HCT116 (cell line): ENCODE results near the gene CC2D1A. TPM values are rescaled to one million over a fixed set of nuclear protein-coding genes. Genes with fewer than 3 reads are reported as not detected.

ENCODE experiments used
- ATAC-seq: fragments of 200-7000 bp; cut with Tn5 transposase; 2 replicates; pipeline ENCODE4 v1.9.1; 2020; ENCODE audit warnings: mild to moderate bottlenecking, moderate library complexity
- BruUV-seq: library from RNA; stranded (reverse); fragments of 400-500 nt; replicated peaks from 2 replicates; lab custom pipeline; 2021; lab: Mats Ljungman, UMichigan
- CTCF ChIA-PET: fragments of 300-600 bp; sonication (Branson Sonifier 250); formaldehyde crosslinking; loops from one replicate; lab custom pipeline; 2021; ENCODE audit warnings: antibody characterized with exemption; lab: Charles Lee
- POLR2A ChIA-PET: fragments of 300-600, 350-600 bp; sonication (Branson Sonifier 250); formaldehyde crosslinking; loops from one replicate; lab custom pipeline; 2021; ENCODE audit warnings: antibody characterized with exemption; lab: Charles Lee
- RAD21 ChIA-PET, 2 experiments: fragments of 300-600 bp; sonication (Branson Sonifier 250); formaldehyde crosslinking; loops; one replicate each; lab custom pipeline; 2023; ENCODE audit warnings: low total read pairs in 2 of 2; ENCODE audit not compliant: uncharacterized antibody in 2 of 2, unreplicated experiment in 2 of 2, low non-redundant PET in 1 of 2; lab: Charles Lee
- DNase-seq: peaks from one replicate; pipeline ENCODE4 v3.0.0-alpha.2; 2010; ENCODE audit warnings: low read depth, low spot score
- H2AFZ ChIP-seq: fragments of 200-600 bp; shearing (Covaris generic), sonication (generic); 2 replicates; pipeline ENCODE4 v1.6.1; 2017; ENCODE audit warnings: low read depth, mixed run types, mixed read lengths, antibody characterized with exemption, low read length; ENCODE audit not compliant: poor library complexity, severe bottlenecking
- H3K27ac ChIP-seq: 2 replicates; pipeline ENCODE4 v1.5.1; 2012; ENCODE audit warnings: low read depth, low read length
- H3K27me3 ChIP-seq: fragments of 200-600 bp; sonication (generic); 2 replicates; pipeline ENCODE4 v1.6.1; 2016; ENCODE audit warnings: mixed run types, low read length, mixed read lengths; ENCODE audit not compliant: insufficient read depth
- H3K36me3 ChIP-seq, 2 experiments: fragments of 200-500 bp in 1 of 2; fragments of 200-600 bp in 1 of 2; sonication (Bioruptor generic) in 1 of 2; sonication (generic) in 1 of 2; 2 replicates each; pipeline versions ENCODE4 v1.5.1 to v1.6.1; 2014 to 2016; ENCODE audit warnings: low read length in 2 of 2, inconsistent platforms in 1 of 2, mixed read lengths in 1 of 2, mixed run types in 1 of 2; ENCODE audit not compliant: insufficient read depth in 2 of 2, control insufficient read depth in 1 of 2
- H3K4me1 ChIP-seq, 2 experiments: fragments of 200-600 bp in 1 of 2; sonication (generic) in 1 of 2; 2 replicates each; pipeline versions ENCODE4 v1.5.1 to v1.6.1; 2012 to 2017; ENCODE audit warnings: low read length in 2 of 2, inconsistent platforms in 1 of 2, mild to moderate bottlenecking in 1 of 2, mixed read lengths in 1 of 2, mixed run types in 1 of 2, moderate library complexity in 1 of 2; ENCODE audit not compliant: insufficient read depth in 2 of 2, control insufficient read depth in 1 of 2
- H3K4me2 ChIP-seq: fragments of 200-600 bp; sonication (generic); 2 replicates; pipeline ENCODE4 v1.6.1; 2017; ENCODE audit warnings: mixed run types, low read length, mixed read lengths
- H3K4me3 ChIP-seq, 2 experiments: fragments of 200-600 bp in 1 of 2; sonication (generic) in 1 of 2; replicated peaks in 1 of 2; 2 replicates each; pipeline ENCODE4 v1.5.1; 2011 to 2016; ENCODE audit warnings: low read length in 2 of 2, control low read depth in 1 of 2, low read depth in 1 of 2, mild to moderate bottlenecking in 1 of 2, mixed read lengths in 1 of 2, mixed run types in 1 of 2
- H3K79me2 ChIP-seq: fragments of 200-600 bp; sonication (generic); 2 replicates; pipeline ENCODE4 v1.6.1; 2017; ENCODE audit warnings: mild to moderate bottlenecking, mixed run types, low read length, moderate library complexity, mixed read lengths; ENCODE audit not compliant: insufficient read depth
- H3K9ac ChIP-seq: fragments of 200-600 bp; sonication (generic); 2 replicates; pipeline ENCODE4 v1.6.1; 2016; ENCODE audit warnings: low read length, mixed read lengths
- H3K9me2 ChIP-seq: fragments of 200-600 bp; sonication (generic), shearing (Covaris generic); 2 replicates; pipeline ENCODE4 v1.6.1; 2017; ENCODE audit warnings: mixed run types, mild to moderate bottlenecking, moderate library complexity; ENCODE audit not compliant: insufficient read depth
- H3K9me3 ChIP-seq, 2 experiments: fragments of 200-500 bp in 1 of 2; fragments of 200-600 bp in 1 of 2; sonication (Bioruptor generic) in 1 of 2; sonication (generic) in 1 of 2; 2 replicates each; pipeline ENCODE4 v1.6.1; 2014 to 2017; ENCODE audit warnings: low read length in 2 of 2, mixed read lengths in 2 of 2, inconsistent platforms in 1 of 2, low read depth in 1 of 2, mild to moderate bottlenecking in 1 of 2, mixed run types in 1 of 2, moderate library complexity in 1 of 2; ENCODE audit not compliant: control insufficient read depth in 1 of 2, insufficient read depth in 1 of 2
- H4K20me1 ChIP-seq: fragments of 200-600 bp; sonication (generic), shearing (Covaris generic); 2 replicates; pipeline ENCODE4 v1.6.1; 2017; ENCODE audit warnings: mixed run types, mild to moderate bottlenecking, moderate library complexity; ENCODE audit not compliant: insufficient read depth
- CBX3 ChIP-seq: IDR thresholded peaks from 2 replicates; pipeline ENCODE4 v1.6.1; 2012; ENCODE audit warnings: low read depth
- CEBPB ChIP-seq: IDR thresholded peaks from 2 replicates; pipeline ENCODE4 v1.6.1; 2012; ENCODE audit warnings: low read depth
- CTCF ChIP-seq, 3 experiments: fragments of 200-600 bp in 1 of 3; sonication (generic) in 1 of 3; IDR thresholded peaks in 2 of 3; conservative IDR thresholded peaks in 1 of 3; 2 replicates each; pipeline ENCODE4 v1.5.1; 2012 to 2017; ENCODE audit warnings: low read depth in 2 of 3, low read length in 2 of 3, antibody characterized with exemption in 1 of 3, borderline replicate concordance in 1 of 3, control low read depth in 1 of 3, mild to moderate bottlenecking in 1 of 3, mixed read lengths in 1 of 3, mixed run types in 1 of 3, moderate library complexity in 1 of 3; ENCODE audit not compliant: insufficient read depth in 1 of 3
- ELF1 ChIP-seq: IDR thresholded peaks from 2 replicates; pipeline ENCODE4 v1.6.1; 2012; ENCODE audit warnings: low read depth, borderline replicate concordance
- EZH2 ChIP-seq: fragments of 200-600 bp; sonication (generic); IDR thresholded peaks from 2 replicates; pipeline ENCODE4 v1.6.1; 2017; ENCODE audit warnings: antibody characterized with exemption, mixed run types
- EZH2phosphoT487 ChIP-seq: fragments of 200-600 bp; IDR thresholded peaks from 2 replicates; pipeline ENCODE4 v1.6.1; 2018; ENCODE audit warnings: antibody characterized with exemption, borderline replicate concordance
- FOSL1 ChIP-seq: IDR thresholded peaks from 2 replicates; pipeline ENCODE4 v1.6.1; 2012; ENCODE audit warnings: low read depth
- JUND ChIP-seq: IDR thresholded peaks from 2 replicates; pipeline ENCODE4 v1.6.1; 2012
- RAD21 ChIP-seq: IDR thresholded peaks from 2 replicates; pipeline ENCODE4 v1.6.1; 2012; ENCODE audit warnings: low read depth, mild to moderate bottlenecking
- SP1 ChIP-seq: IDR thresholded peaks from 2 replicates; pipeline ENCODE4 v1.6.1; 2012; ENCODE audit warnings: low read depth
- SRF ChIP-seq: IDR thresholded peaks from 2 replicates; pipeline ENCODE4 v1.6.1; 2012; ENCODE audit warnings: low read depth
- TCF7L2 ChIP-seq: IDR thresholded peaks from 2 replicates; pipeline ENCODE4 v1.7.0; 2011; ENCODE audit warnings: borderline replicate concordance, inconsistent platforms; ENCODE audit not compliant: insufficient read depth, insufficient read length; ENCODE audit errors: extremely low read depth
- ZNF274 ChIP-seq: fragments of 200-500 bp; sonication (Bioruptor generic); IDR thresholded peaks from 2 replicates; pipeline ENCODE4 v1.6.1; 2014; ENCODE audit warnings: mild to moderate bottlenecking, low read depth, low read length, inconsistent platforms
- intact Hi-C: fragments of 100-400 bp; cut with micrococcal nuclease; formaldehyde crosslinking; loops from 2 replicates; pipeline ENCODE4 v1.10.0; 2022
- total RNA-seq: library from RNA; stranded (reverse); gene quantifications from one replicate; pipeline ENCODE4 v1.2.1, GENCODE V29; 2021; ENCODE audit not compliant: unreplicated experiment
- TF ChIP-seq, protein P1 (sequence below): IDR thresholded peaks from 2 replicates; pipeline ENCODE4 v1.6.1; 2011; ENCODE audit warnings: mild to moderate bottlenecking, low read length, moderate library complexity; ENCODE audit not compliant: insufficient replicate concordance; ENCODE audit errors: extremely low read depth
- TF ChIP-seq, protein P2 (sequence below): IDR thresholded peaks from 2 replicates; pipeline ENCODE4 v1.6.1; 2012

CC2D1A gene
- total RNA-seq, 1 experiment from 2014 or later: 51.5 TPM

GRCh38 chr19:13968999-13969398 lies 63.0 kb downstream of the CC2D1A start:
- H4K20me1 ChIP-seq: no peaks in the 10 kb centered on the region
- peaks cover 0 to 4% of the 10 kb centered on the region in 2 experiments; a peak in 2 of 4 replicates for H3K36me3 ChIP-seq
- H3K4me3 ChIP-seq: no peak overlapping the region
- H3K9me2 ChIP-seq: no peaks in the 10 kb centered on the region
- no peak overlapping the region for H3K4me2 ChIP-seq
- no peaks in the 10 kb centered on the region for H3K9me3 ChIP-seq
- no TSS peak for BruUV-seq
- no peak overlapping the region for H3K9ac ChIP-seq
- TF ChIP-seq EZH2 (no peak), FOSL1 (no peak), RAD21 (no peak), JUND (no peak), TCF7L2 (no peak), SRF (no peak), CBX3 (no peak), CEBPB (no peak), EZH2phosphoT487 (no peak), ZNF274 (no peak), SP1 (no peak), CTCF (IDR thresholded peaks at IDR 0.05 in 2 of 3, conservative IDR thresholded peaks at IDR 0.05 in 1 of 3; ENCODE audit: borderline replicate concordance in 1 of 3, insufficient read depth in 1 of 3, low read depth in 2 of 3, low read length in 2 of 3) (no peak), ELF1 (no peak)
- TF ChIP-seq, protein P1, sequence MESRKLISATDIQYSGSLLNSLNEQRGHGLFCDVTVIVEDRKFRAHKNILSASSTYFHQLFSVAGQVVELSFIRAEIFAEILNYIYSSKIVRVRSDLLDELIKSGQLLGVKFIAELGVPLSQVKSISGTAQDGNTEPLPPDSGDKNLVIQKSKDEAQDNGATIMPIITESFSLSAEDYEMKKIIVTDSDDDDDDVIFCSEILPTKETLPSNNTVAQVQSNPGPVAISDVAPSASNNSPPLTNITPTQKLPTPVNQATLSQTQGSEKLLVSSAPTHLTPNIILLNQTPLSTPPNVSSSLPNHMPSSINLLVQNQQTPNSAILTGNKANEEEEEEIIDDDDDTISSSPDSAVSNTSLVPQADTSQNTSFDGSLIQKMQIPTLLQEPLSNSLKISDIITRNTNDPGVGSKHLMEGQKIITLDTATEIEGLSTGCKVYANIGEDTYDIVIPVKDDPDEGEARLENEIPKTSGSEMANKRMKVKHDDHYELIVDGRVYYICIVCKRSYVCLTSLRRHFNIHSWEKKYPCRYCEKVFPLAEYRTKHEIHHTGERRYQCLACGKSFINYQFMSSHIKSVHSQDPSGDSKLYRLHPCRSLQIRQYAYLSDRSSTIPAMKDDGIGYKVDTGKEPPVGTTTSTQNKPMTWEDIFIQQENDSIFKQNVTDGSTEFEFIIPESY: no peak
- TF ChIP-seq, protein P2, sequence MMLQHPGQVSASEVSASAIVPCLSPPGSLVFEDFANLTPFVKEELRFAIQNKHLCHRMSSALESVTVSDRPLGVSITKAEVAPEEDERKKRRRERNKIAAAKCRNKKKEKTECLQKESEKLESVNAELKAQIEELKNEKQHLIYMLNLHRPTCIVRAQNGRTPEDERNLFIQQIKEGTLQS: no peak
- H3K4me1 ChIP-seq: peaks cover 0 to 4% of the 10 kb centered on the region in 2 experiments; a peak in 3 of 4 replicates
- H3K27ac ChIP-seq: no peak overlapping the region
- intact Hi-C loops: no loop called here
- ChIA-PET CTCF (no interaction called here), RAD21 (no interaction called here), POLR2A (no interaction called here)
- H2AFZ ChIP-seq: no peak overlapping the region
- no peak for DNase-seq
- no peaks in the 10 kb centered on the region for H3K79me2 ChIP-seq
- no peaks in the 10 kb centered on the region for H3K27me3 ChIP-seq
- no peak for ATAC-seq
